ENCODE results near the gene RUVBL2. TPM values are rescaled to one million over a fixed set of nuclear protein-coding genes. Genes with fewer than 3 reads are reported as not detected.

The RUVBL2 gene
- total and polyA plus RNA-seq, 2 of the 4 experiments (the other 2 are of a cell fraction), result 196 to 391 TPM

GRCh38 chr19:48947258-48947542 is 46.5 kb upstream of the RUVBL2 start:
- no peak overlapping the region for H3K14ac ChIP-seq (replicated peaks; ENCODE audit: low read depth, low read length)
- no peak overlapping the region for H2BK20ac ChIP-seq (ENCODE audit: low read depth, low read length)
- peaks cover 5% of the 10 kb centered on the region; the same call in 1 of the 2 replicates for H3K9me3 ChIP-seq (ENCODE audit: control insufficient read depth, insufficient read depth, low read length)
- no peaks in the 10 kb centered on the region for H3K36me3 ChIP-seq (ENCODE audit: control insufficient read depth, insufficient read depth, low read length)
- no peaks in the 10 kb centered on the region for H3K4me1 ChIP-seq (ENCODE audit: control insufficient read depth, insufficient read depth, low read length)
- no peak for TF ChIP-seq CTCF (conservative IDR thresholded peaks at IDR 0.05; ENCODE audit: low read depth, low read length)
- TF ChIP-seq MXI1 (IDR thresholded peaks at IDR 0.05; ENCODE audit: borderline replicate concordance, low read depth, low read length), result no peak
- TF ChIP-seq FOS (IDR thresholded peaks at IDR 0.05; ENCODE audit: low read depth, low read length), result no peak
- TF ChIP-seq, protein P1, sequence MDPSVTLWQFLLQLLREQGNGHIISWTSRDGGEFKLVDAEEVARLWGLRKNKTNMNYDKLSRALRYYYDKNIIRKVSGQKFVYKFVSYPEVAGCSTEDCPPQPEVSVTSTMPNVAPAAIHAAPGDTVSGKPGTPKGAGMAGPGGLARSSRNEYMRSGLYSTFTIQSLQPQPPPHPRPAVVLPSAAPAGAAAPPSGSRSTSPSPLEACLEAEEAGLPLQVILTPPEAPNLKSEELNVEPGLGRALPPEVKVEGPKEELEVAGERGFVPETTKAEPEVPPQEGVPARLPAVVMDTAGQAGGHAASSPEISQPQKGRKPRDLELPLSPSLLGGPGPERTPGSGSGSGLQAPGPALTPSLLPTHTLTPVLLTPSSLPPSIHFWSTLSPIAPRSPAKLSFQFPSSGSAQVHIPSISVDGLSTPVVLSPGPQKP (IDR thresholded peaks at IDR 0.05; ENCODE audit: borderline replicate concordance, low read depth, low read length), result no peak
- no peak for TF ChIP-seq RAD21 (IDR thresholded peaks at IDR 0.05; ENCODE audit: low read length)
- TF ChIP-seq MAZ (IDR thresholded peaks at IDR 0.05; ENCODE audit: borderline replicate concordance, low read depth, low read length), result no peak
- no peak for TF ChIP-seq RFX5 (IDR thresholded peaks at IDR 0.05; ENCODE audit: low read depth, low read length)
- TF ChIP-seq POLR2A (IDR thresholded peaks at IDR 0.05; ENCODE audit: low read depth, low read length), result no peak
- TF ChIP-seq SMC3 (IDR thresholded peaks at IDR 0.05; ENCODE audit: low read depth, low read length), result no peak
- TF ChIP-seq, protein P2, sequence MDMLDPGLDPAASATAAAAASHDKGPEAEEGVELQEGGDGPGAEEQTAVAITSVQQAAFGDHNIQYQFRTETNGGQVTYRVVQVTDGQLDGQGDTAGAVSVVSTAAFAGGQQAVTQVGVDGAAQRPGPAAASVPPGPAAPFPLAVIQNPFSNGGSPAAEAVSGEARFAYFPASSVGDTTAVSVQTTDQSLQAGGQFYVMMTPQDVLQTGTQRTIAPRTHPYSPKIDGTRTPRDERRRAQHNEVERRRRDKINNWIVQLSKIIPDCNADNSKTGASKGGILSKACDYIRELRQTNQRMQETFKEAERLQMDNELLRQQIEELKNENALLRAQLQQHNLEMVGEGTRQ (IDR thresholded peaks at IDR 0.05; ENCODE audit: low read depth, low read length), result no peak
- no peak overlapping the region for H3K4me2 ChIP-seq (ENCODE audit: low read depth, low read length)
- 80% methylated on average over 1 of the region's 3 CpGs; no CpG with 5 or more reads in 1 of the 2 experiments for WGBS, 2 experiments (ENCODE audit: extremely low coverage in 2 of 2, insufficient read length in 1 of 2)
- intact Hi-C loops (cut with micrococcal nuclease) (no loop called here), dilution Hi-C loops (cut with HindIII; ENCODE audit: low sequenced_read_pairs, unreplicated experiment) (no loop called here), in situ Hi-C loops (cut with MboI; ENCODE audit: low sequenced_read_pairs) (no loop called here)
- ATAC-seq (ENCODE audit: low read depth), result no peak
- H3K23ac ChIP-seq (ENCODE audit: low read depth, low read length), result no peak overlapping the region
- H3K27me3 ChIP-seq (ENCODE audit: control insufficient read depth, insufficient read depth, low read length), result no peaks in the 10 kb centered on the region
- no peak overlapping the region for H3K56ac ChIP-seq (ENCODE audit: extremely low read depth, insufficient read depth, low read length)
- H3K9me1 ChIP-seq (ENCODE audit: insufficient read depth, low read length), result no peaks in the 10 kb centered on the region
- H4K5ac ChIP-seq (ENCODE audit: low read depth, low read length), result no peak overlapping the region
- H4K20me1 ChIP-seq (ENCODE audit: insufficient read depth, low read length), result no peaks in the 10 kb centered on the region
- POLR2A ChIA-PET (ENCODE audit: unreplicated experiment), result no interaction called here
- H4K91ac ChIP-seq (ENCODE audit: insufficient read depth, low read depth, low read length), result no peak overlapping the region
- no peak overlapping the region for H2BK15ac ChIP-seq (ENCODE audit: low read depth, low read length)
- no peak overlapping the region for H3K4ac ChIP-seq (ENCODE audit: low read depth, low read length)
- no peak overlapping the region for H3K9ac ChIP-seq (ENCODE audit: low read depth, low read length)
- no peak overlapping the region for H4K8ac ChIP-seq (ENCODE audit: low read depth in 2 of 2, low read length in 2 of 2)
- no peak overlapping the region for H2BK5ac ChIP-seq (ENCODE audit: low read depth, low read length, poor library complexity, severe bottlenecking)
- no peak overlapping the region for H3K4me3 ChIP-seq (ENCODE audit: insufficient read depth, low read depth, low read length)
- DNase-seq, result no peak
- H2AFZ ChIP-seq (replicated peaks; ENCODE audit: low read length, poor library complexity), result no peak overlapping the region
- no TSS peak for BruUV-seq (replicated peaks)
- no peaks in the 10 kb centered on the region for H3K79me1 ChIP-seq (ENCODE audit: low read depth in 1 of 2, low read length in 2 of 2)
- H3K27ac ChIP-seq (ENCODE audit: insufficient read depth, low read length), result no peak overlapping the region
- H2BK120ac ChIP-seq (ENCODE audit: low read depth, low read length), result no peak overlapping the region
- no peak overlapping the region for H2AK5ac ChIP-seq (ENCODE audit: low read depth, low read length)
- H3K18ac ChIP-seq (ENCODE audit: low read depth, low read length), result no peak overlapping the region
- no peak overlapping the region for H2AK9ac ChIP-seq (replicated peaks; ENCODE audit: low read depth, low read length, poor library complexity)
- CTCF ChIA-PET, result no interaction called here

Measured in IMR-90 (cell line).